Vagina (tissue), 2 donors: ENCODE data around the gene ALDOC.

Source experiments
- CTCF ChIP-seq, 3 experiments: fragments of 450-650 bp in 2 of 3; fragments of 200-600 bp in 1 of 3; sonication (generic) in 1 of 3; IDR thresholded peaks; one replicate each; pipeline ENCODE4 v1.5.1; 2017 to 2019; ENCODE audit warnings: antibody characterized with exemption in 3 of 3, mild to moderate bottlenecking in 2 of 3, moderate library complexity in 2 of 3
- POLR2A ChIP-seq, 2 donors: fragments of 450-650 bp; IDR thresholded peaks; one replicate each; pipeline ENCODE4 v1.6.1; 2017; ENCODE audit warnings: antibody characterized with exemption in 2 of 2, mild to moderate bottlenecking in 2 of 2, moderate library complexity in 2 of 2
- POLR2AphosphoS5 ChIP-seq, 2 donors: sonication (generic); formaldehyde crosslinking; IDR thresholded peaks; one replicate each; pipeline ENCODE4 v1.9.0; 2017; ENCODE audit warnings: antibody characterized with exemption in 2 of 2, mild to moderate bottlenecking in 2 of 2, low read depth in 1 of 2; ENCODE audit not compliant: insufficient read depth in 1 of 2

GRCh38 chr17:28532050-28532960 lies 44.4 kb downstream of the ALDOC start:
- no peak for TF ChIP-seq CTCF (IDR thresholded peaks at IDR 0.05)
- TF ChIP-seq POLR2A (IDR thresholded peaks at IDR 0.05), result no peak
- TF ChIP-seq POLR2AphosphoS5 (IDR thresholded peaks at IDR 0.05; ENCODE audit: insufficient read depth in 1 of 2, low read depth in 1 of 2), result no peak
